Aorta (tissue), 4 donors: ENCODE results near the gene MKS1. TPM values are rescaled to one million over a fixed set of nuclear protein-coding genes. Genes with fewer than 3 reads are reported as not detected.

Experiments used
- polyA plus RNA-seq, 2 donors: library from polyadenylated mRNA; stranded (reverse); fragments of 200-250 nt; gene quantifications; one replicate each; pipeline ENCODE4 v1.2.3, GENCODE V29; 2013
- total RNA-seq, 2 donors: library from RNA; stranded (reverse); fragmentation: NEBNext Ultra II Directional; extraction: Animal tissue kit (Norgen Biotek cat#: 25700); gene quantifications; one replicate each; pipeline ENCODE4 v1.2.1, GENCODE V29; 2021
- donor health status: healthy with polysubstance abuse.
- donor health status: Bipolar disorder and iron deficiency.
- donor health status: DM: no; HTN: no; CAD: no.
- donor health status: DM: yes; HTN: yes; CAD: no.

MKS1 gene
- total and polyA plus RNA-seq, 4 donors, result 4.3 to 13.8 (median 11.7) TPM

Other genes with a start within 250 kb of the MKS1 start
- 10 to 100 TPM; 57.3 to 59.8 TPM for gene VEZF1, start 231.0 kb downstream of the MKS1 start, total RNA-seq
- 10 to 100 TPM; 21.2 to 27.7 TPM for gene VEZF1, start 231.0 kb downstream of the MKS1 start, polyA plus RNA-seq
- gene SRSF1, start 212.0 kb downstream of the MKS1 start, total RNA-seq, result 100 to 1,000 TPM; 138 to 147 TPM
- 100 to 1,000 TPM in 1 of 2 donors, 10 to 100 TPM in 1; 84.5 to 102 TPM for gene SRSF1, start 212.0 kb downstream of the MKS1 start, polyA plus RNA-seq
- 10 to 100 TPM; 29.3 to 35.7 TPM for gene DYNLL2, start 135.8 kb downstream of the MKS1 start, total RNA-seq
- 10 to 100 TPM; 17.5 to 56.0 TPM for gene DYNLL2, start 135.8 kb downstream of the MKS1 start, polyA plus RNA-seq
- not detected for gene OR4D1, start 70.9 kb downstream of the MKS1 start, total RNA-seq
- not detected for gene OR4D1, start 70.9 kb downstream of the MKS1 start, polyA plus RNA-seq
- not detected for gene OR4D2, start 52.3 kb downstream of the MKS1 start, total RNA-seq
- gene OR4D2, start 52.3 kb downstream of the MKS1 start, polyA plus RNA-seq, result not detected
- not detected for gene EPX, start 26.5 kb downstream of the MKS1 start, total RNA-seq
- not detected for gene EPX, start 26.5 kb downstream of the MKS1 start, polyA plus RNA-seq
- gene LPO, start 19.3 kb upstream of the MKS1 start, total RNA-seq, result not detected
- not detected for gene LPO, start 19.3 kb upstream of the MKS1 start, polyA plus RNA-seq
- gene MPO, start 61.7 kb upstream of the MKS1 start, total RNA-seq, result under 1 TPM; 0.26 to 0.63 TPM
- gene MPO, start 61.7 kb upstream of the MKS1 start, polyA plus RNA-seq, result under 1 TPM; 0.18 to 0.38 TPM
- gene TSPOAP1, start 109.5 kb upstream of the MKS1 start, total RNA-seq, result 10 to 100 TPM in 1 of 2 donors, 1 to 10 TPM in 1; 9.0 to 21.0 TPM
- gene TSPOAP1, start 109.5 kb upstream of the MKS1 start, polyA plus RNA-seq, result 10 to 100 TPM in 1 of 2 donors, 1 to 10 TPM in 1; 4.3 to 46.7 TPM
- 10 to 100 TPM; 38.4 to 56.3 TPM for gene SUPT4H1, start 132.9 kb upstream of the MKS1 start, total RNA-seq
- gene SUPT4H1, start 132.9 kb upstream of the MKS1 start, polyA plus RNA-seq, result 10 to 100 TPM; 69.1 to 78.2 TPM
- gene RNF43, start 198.3 kb upstream of the MKS1 start, total RNA-seq, result under 1 TPM in 1 of 2 donors, not detected in 1; 0.68 TPM
- 1 to 10 TPM in 1 of 2 donors, under 1 TPM in 1; 0.10 to 1.1 TPM for gene RNF43, start 198.3 kb upstream of the MKS1 start, polyA plus RNA-seq